HCT116 (cell line): Measurements from ENCODE around the gene GHR. TPM values are rescaled to one million over a fixed set of nuclear protein-coding genes. Genes with fewer than 3 reads are reported as not detected.

Experiments used
- ATAC-seq: fragments of 200-7000 bp; cut with Tn5 transposase; 2 replicates; pipeline ENCODE4 v1.9.1; 2020; ENCODE audit warnings: mild to moderate bottlenecking, moderate library complexity
- BruUV-seq: library from RNA; stranded (reverse); fragments of 400-500 nt; replicated peaks from 2 replicates; lab custom pipeline; 2021; lab: Mats Ljungman, UMichigan
- CTCF ChIA-PET: fragments of 300-600 bp; sonication (Branson Sonifier 250); formaldehyde crosslinking; loops from one replicate; lab custom pipeline; 2021; ENCODE audit warnings: antibody characterized with exemption; lab: Charles Lee
- POLR2A ChIA-PET: fragments of 300-600, 350-600 bp; sonication (Branson Sonifier 250); formaldehyde crosslinking; loops from one replicate; lab custom pipeline; 2021; ENCODE audit warnings: antibody characterized with exemption; lab: Charles Lee
- RAD21 ChIA-PET, 2 experiments: fragments of 300-600 bp; sonication (Branson Sonifier 250); formaldehyde crosslinking; loops; one replicate each; lab custom pipeline; 2023; ENCODE audit warnings: low total read pairs in 2 of 2; ENCODE audit not compliant: uncharacterized antibody in 2 of 2, unreplicated experiment in 2 of 2, low non-redundant PET in 1 of 2; lab: Charles Lee
- DNase-seq: peaks from one replicate; pipeline ENCODE4 v3.0.0-alpha.2; 2010; ENCODE audit warnings: low read depth, low spot score
- H2AFZ ChIP-seq: fragments of 200-600 bp; shearing (Covaris generic), sonication (generic); 2 replicates; pipeline ENCODE4 v1.6.1; 2017; ENCODE audit warnings: low read depth, mixed run types, mixed read lengths, antibody characterized with exemption, low read length; ENCODE audit not compliant: poor library complexity, severe bottlenecking
- H3K27ac ChIP-seq: 2 replicates; pipeline ENCODE4 v1.5.1; 2012; ENCODE audit warnings: low read depth, low read length
- H3K27me3 ChIP-seq: fragments of 200-600 bp; sonication (generic); 2 replicates; pipeline ENCODE4 v1.6.1; 2016; ENCODE audit warnings: mixed run types, low read length, mixed read lengths; ENCODE audit not compliant: insufficient read depth
- H3K36me3 ChIP-seq, 2 experiments: fragments of 200-500 bp in 1 of 2; fragments of 200-600 bp in 1 of 2; sonication (Bioruptor generic) in 1 of 2; sonication (generic) in 1 of 2; 2 replicates each; pipeline versions ENCODE4 v1.5.1 to v1.6.1; 2014 to 2016; ENCODE audit warnings: low read length in 2 of 2, inconsistent platforms in 1 of 2, mixed read lengths in 1 of 2, mixed run types in 1 of 2; ENCODE audit not compliant: insufficient read depth in 2 of 2, control insufficient read depth in 1 of 2
- H3K4me1 ChIP-seq, 2 experiments: fragments of 200-600 bp in 1 of 2; sonication (generic) in 1 of 2; 2 replicates each; pipeline versions ENCODE4 v1.5.1 to v1.6.1; 2012 to 2017; ENCODE audit warnings: low read length in 2 of 2, inconsistent platforms in 1 of 2, mild to moderate bottlenecking in 1 of 2, mixed read lengths in 1 of 2, mixed run types in 1 of 2, moderate library complexity in 1 of 2; ENCODE audit not compliant: insufficient read depth in 2 of 2, control insufficient read depth in 1 of 2
- H3K4me2 ChIP-seq: fragments of 200-600 bp; sonication (generic); 2 replicates; pipeline ENCODE4 v1.6.1; 2017; ENCODE audit warnings: mixed run types, low read length, mixed read lengths
- H3K4me3 ChIP-seq, 2 experiments: fragments of 200-600 bp in 1 of 2; sonication (generic) in 1 of 2; replicated peaks in 1 of 2; 2 replicates each; pipeline ENCODE4 v1.5.1; 2011 to 2016; ENCODE audit warnings: low read length in 2 of 2, control low read depth in 1 of 2, low read depth in 1 of 2, mild to moderate bottlenecking in 1 of 2, mixed read lengths in 1 of 2, mixed run types in 1 of 2
- H3K79me2 ChIP-seq: fragments of 200-600 bp; sonication (generic); 2 replicates; pipeline ENCODE4 v1.6.1; 2017; ENCODE audit warnings: mild to moderate bottlenecking, mixed run types, low read length, moderate library complexity, mixed read lengths; ENCODE audit not compliant: insufficient read depth
- H3K9ac ChIP-seq: fragments of 200-600 bp; sonication (generic); 2 replicates; pipeline ENCODE4 v1.6.1; 2016; ENCODE audit warnings: low read length, mixed read lengths
- H3K9me2 ChIP-seq: fragments of 200-600 bp; sonication (generic), shearing (Covaris generic); 2 replicates; pipeline ENCODE4 v1.6.1; 2017; ENCODE audit warnings: mixed run types, mild to moderate bottlenecking, moderate library complexity; ENCODE audit not compliant: insufficient read depth
- H3K9me3 ChIP-seq, 2 experiments: fragments of 200-500 bp in 1 of 2; fragments of 200-600 bp in 1 of 2; sonication (Bioruptor generic) in 1 of 2; sonication (generic) in 1 of 2; 2 replicates each; pipeline ENCODE4 v1.6.1; 2014 to 2017; ENCODE audit warnings: low read length in 2 of 2, mixed read lengths in 2 of 2, inconsistent platforms in 1 of 2, low read depth in 1 of 2, mild to moderate bottlenecking in 1 of 2, mixed run types in 1 of 2, moderate library complexity in 1 of 2; ENCODE audit not compliant: control insufficient read depth in 1 of 2, insufficient read depth in 1 of 2
- H4K20me1 ChIP-seq: fragments of 200-600 bp; sonication (generic), shearing (Covaris generic); 2 replicates; pipeline ENCODE4 v1.6.1; 2017; ENCODE audit warnings: mixed run types, mild to moderate bottlenecking, moderate library complexity; ENCODE audit not compliant: insufficient read depth
- ATF3 ChIP-seq: IDR thresholded peaks from 2 replicates; pipeline ENCODE4 v1.6.1; 2012
- CTCF ChIP-seq, 3 experiments: fragments of 200-600 bp in 1 of 3; sonication (generic) in 1 of 3; IDR thresholded peaks in 2 of 3; conservative IDR thresholded peaks in 1 of 3; 2 replicates each; pipeline ENCODE4 v1.5.1; 2012 to 2017; ENCODE audit warnings: low read depth in 2 of 3, low read length in 2 of 3, antibody characterized with exemption in 1 of 3, borderline replicate concordance in 1 of 3, control low read depth in 1 of 3, mild to moderate bottlenecking in 1 of 3, mixed read lengths in 1 of 3, mixed run types in 1 of 3, moderate library complexity in 1 of 3; ENCODE audit not compliant: insufficient read depth in 1 of 3
- EGR1 ChIP-seq: IDR thresholded peaks from 2 replicates; pipeline ENCODE4 v1.6.1; 2012; ENCODE audit warnings: low read depth
- EZH2 ChIP-seq: fragments of 200-600 bp; sonication (generic); IDR thresholded peaks from 2 replicates; pipeline ENCODE4 v1.6.1; 2017; ENCODE audit warnings: antibody characterized with exemption, mixed run types
- RAD21 ChIP-seq: IDR thresholded peaks from 2 replicates; pipeline ENCODE4 v1.6.1; 2012; ENCODE audit warnings: low read depth, mild to moderate bottlenecking
- ZBTB33 ChIP-seq: IDR thresholded peaks from 2 replicates; pipeline ENCODE4 v1.6.1; 2011; ENCODE audit warnings: mild to moderate bottlenecking, low read length, moderate library complexity; ENCODE audit not compliant: insufficient replicate concordance; ENCODE audit errors: extremely low read depth
- intact Hi-C: fragments of 100-400 bp; cut with micrococcal nuclease; formaldehyde crosslinking; loops from 2 replicates; pipeline ENCODE4 v1.10.0; 2022
- total RNA-seq: library from RNA; stranded (reverse); gene quantifications from one replicate; pipeline ENCODE4 v1.2.1, GENCODE V29; 2021; ENCODE audit not compliant: unreplicated experiment

GHR gene
- total RNA-seq, 1 experiment from 2014 or later = not detected

GRCh38 chr5:42749020-42749419, 325.8 kb downstream of the GHR start:
- RAD21 ChIA-PET = no interaction called here
- ATAC-seq = no peak
- no TSS peak for BruUV-seq

More at GRCh38 chr5:42749020-42749419, 325.8 kb downstream of the GHR start:
- Histone ChIP-seq H3K4me3 (no peak overlapping the region), H3K36me3 (no peaks in the 10 kb centered on the region), H3K4me1 (no peaks in the 10 kb centered on the region), H3K9me2 (no peaks in the 10 kb centered on the region), H3K27me3 (no peaks in the 10 kb centered on the region), H3K4me2 (no peak overlapping the region), H3K79me2 (no peaks in the 10 kb centered on the region), H3K9me3 (no peaks in the 10 kb centered on the region), H3K27ac (no peak overlapping the region), H3K9ac (no peak overlapping the region), H2AFZ (no peak overlapping the region), H4K20me1 (no peaks in the 10 kb centered on the region)
- intact Hi-C loops = loop anchor here (5.0 kb wide), 1 partner anchor 138 kb away; no protein-coding TSS in a partner anchor
- TF ChIP-seq ZBTB33 = no peak
- TF ChIP-seq EGR1 = no peak
- TF ChIP-seq CTCF (IDR thresholded peaks at IDR 0.05 in 2 of 3, conservative IDR thresholded peaks at IDR 0.05 in 1 of 3; ENCODE audit: borderline replicate concordance in 1 of 3, insufficient read depth in 1 of 3, low read depth in 2 of 3, low read length in 2 of 3) = no peak
- no peak for TF ChIP-seq ATF3
- no peak for TF ChIP-seq RAD21
- no peak for TF ChIP-seq EZH2
- DNase-seq = no peak
- ChIA-PET CTCF (no interaction called here), POLR2A (no interaction called here)
